ENCODE results near the gene ADD2.
"Not testable (repeated sequence)": the region's sequence is repeated elsewhere in the genome, so short reads cannot be mapped to it uniquely, and the experiment has no call there.

The ADD2 gene, protein sequence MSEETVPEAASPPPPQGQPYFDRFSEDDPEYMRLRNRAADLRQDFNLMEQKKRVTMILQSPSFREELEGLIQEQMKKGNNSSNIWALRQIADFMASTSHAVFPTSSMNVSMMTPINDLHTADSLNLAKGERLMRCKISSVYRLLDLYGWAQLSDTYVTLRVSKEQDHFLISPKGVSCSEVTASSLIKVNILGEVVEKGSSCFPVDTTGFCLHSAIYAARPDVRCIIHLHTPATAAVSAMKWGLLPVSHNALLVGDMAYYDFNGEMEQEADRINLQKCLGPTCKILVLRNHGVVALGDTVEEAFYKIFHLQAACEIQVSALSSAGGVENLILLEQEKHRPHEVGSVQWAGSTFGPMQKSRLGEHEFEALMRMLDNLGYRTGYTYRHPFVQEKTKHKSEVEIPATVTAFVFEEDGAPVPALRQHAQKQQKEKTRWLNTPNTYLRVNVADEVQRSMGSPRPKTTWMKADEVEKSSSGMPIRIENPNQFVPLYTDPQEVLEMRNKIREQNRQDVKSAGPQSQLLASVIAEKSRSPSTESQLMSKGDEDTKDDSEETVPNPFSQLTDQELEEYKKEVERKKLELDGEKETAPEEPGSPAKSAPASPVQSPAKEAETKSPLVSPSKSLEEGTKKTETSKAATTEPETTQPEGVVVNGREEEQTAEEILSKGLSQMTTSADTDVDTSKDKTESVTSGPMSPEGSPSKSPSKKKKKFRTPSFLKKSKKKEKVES

DNA sequence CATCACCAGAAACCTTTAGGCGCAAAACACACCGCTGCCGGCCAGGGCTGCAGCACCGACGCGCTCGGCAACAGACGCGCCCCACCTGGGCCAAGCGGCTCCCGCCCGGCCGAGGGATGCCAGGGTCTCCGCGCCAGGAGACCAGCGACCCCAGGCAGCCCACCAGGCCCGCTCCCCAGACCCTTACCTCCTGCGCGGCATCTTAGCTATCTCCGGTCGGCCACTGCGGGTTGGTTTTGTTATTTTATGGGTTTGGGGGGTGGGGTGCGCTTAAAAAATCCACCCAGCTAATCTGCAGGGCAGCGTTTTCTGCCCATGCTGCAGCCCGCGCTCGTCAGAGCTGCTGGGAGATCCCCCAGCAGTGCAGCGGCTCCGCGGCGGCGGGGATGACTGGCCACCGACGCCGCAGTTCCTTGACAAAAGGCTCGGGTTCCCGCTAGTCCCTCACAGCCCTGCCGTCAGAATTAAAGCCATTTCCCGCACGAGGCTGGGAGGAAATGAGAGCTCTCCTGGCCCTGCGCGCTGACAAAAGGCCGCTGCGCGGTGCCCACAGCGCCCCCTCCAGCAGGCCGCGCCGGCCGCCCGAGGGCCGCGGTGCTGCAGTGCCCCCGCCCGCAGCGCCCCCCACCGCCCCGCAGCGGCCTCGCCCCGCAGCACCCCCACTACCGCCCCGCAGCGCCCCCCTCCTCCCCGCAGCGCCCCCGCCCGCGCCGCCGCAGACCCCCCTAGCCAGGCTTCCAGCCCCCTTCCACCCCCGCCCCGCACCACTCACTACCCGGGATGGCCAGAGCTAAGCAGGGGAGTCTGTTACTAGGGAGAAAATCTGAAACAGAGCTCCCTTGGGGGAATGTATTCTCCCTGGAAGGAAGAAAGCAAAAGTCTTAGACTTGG lies at the start of gene ADD2:
TSS of gene ADD2 (minus strand) at position 502 of the 891 bp plus-strand sequence. CDS start 61,792 bp downstream, outside the sequence.
- peak; percentile 11 to 56 (median 33) for DNase-seq (ENCODE audit: low read depth in 2 of 3, low spot score in 1 of 3)

DNA sequence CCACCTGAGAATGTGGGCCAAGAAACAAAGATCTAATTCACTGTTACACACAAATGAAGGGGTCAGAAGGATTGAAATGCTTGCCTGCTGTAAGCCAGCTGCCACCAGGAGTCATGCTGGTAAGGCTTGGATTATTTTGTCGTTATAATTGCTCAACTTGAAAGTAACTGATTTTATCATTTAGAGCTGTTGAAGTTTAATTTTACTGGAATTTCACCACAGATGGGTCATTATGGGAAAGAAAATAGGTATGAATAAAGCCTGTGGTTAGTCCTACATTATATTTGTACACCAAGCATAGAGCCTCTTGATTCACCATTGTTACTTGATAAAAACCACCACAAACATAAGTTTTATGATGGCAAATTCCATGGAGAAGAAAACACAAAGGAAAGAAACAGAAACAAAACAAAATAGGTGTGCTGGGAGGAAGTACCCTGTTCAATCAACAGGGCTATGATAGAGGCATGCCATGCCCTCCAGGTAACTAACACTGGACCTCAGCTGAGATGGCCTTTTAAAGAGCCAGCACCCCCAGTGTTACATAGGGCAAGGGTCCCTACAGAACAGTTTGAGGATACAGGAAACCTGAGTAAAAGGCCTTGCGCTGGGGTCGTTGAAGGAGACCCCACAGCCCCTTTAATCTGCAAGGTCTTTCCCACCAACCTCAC lies 49.4 kb upstream of the ADD2 start:
- no peak for DNase-seq (ENCODE audit: low read depth in 2 of 3, low spot score in 1 of 3)

DNA sequence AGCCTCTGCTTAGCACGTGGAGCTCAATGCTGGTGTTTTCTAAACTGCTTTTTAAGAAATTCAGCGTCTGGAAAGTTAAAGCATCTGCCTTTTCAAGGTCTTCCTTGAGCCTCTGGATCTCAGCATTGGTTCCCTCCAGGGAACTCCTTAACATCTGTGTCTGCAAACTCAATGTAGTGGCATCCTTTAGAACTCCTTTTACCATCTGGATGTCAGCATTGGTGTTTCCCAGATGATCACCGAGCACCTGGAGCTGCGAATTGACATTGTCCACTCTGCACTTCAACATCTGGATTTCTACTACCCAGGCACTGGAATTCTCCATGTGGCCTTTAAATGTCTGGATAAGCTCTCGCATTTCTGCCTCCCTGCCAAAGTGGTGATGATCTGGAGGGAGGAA lies 48.7 kb upstream of the ADD2 start:
- no peak for DNase-seq (ENCODE audit: low read depth in 2 of 3, low spot score in 1 of 3)

DNA sequence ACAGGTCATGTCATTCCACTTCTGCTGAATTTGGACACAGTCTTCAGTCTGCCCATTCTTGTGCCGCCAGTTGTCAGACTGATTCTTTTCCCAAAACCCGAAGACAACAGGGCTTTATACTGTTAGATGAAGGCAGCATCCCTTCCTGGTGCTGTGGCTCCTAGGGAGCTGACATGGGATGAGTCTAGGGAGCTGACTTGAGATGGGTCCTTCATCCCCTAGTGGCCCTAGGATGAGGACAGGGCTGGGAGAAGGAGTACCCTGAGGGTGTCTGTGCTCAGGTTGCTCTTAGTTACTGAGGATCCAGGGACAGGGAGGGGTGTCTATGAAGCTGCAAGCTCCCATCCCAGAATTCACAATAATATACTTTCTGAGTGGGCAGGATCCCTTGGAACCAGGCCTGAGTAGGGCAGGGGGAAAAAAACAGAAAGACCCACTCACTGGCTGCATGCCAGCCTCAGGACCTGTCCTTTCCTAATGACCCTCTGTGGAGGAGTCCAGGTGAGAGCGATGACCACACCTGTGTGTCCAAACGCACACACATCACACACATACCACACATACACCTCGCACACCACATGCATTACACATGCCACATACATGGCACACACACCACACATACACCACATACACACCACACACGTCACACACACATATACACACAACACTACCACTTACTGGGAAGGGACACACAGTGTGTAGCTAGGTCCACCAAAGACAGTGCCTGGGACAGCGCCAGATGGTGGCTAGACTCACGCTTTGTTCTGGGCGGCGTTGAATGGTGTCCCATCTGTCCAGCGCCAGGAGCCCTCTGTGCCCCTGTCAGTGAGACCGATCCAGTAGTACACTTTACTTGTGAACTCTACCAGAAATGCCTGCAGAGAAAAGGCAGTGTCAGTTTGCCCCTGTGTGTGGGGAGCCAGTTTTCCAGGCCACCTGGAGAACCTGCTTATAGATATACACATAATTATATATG lies 41.3 kb upstream of the ADD2 start:
- no peak for DNase-seq (ENCODE audit: low read depth in 2 of 3, low spot score in 1 of 3)

DNA sequence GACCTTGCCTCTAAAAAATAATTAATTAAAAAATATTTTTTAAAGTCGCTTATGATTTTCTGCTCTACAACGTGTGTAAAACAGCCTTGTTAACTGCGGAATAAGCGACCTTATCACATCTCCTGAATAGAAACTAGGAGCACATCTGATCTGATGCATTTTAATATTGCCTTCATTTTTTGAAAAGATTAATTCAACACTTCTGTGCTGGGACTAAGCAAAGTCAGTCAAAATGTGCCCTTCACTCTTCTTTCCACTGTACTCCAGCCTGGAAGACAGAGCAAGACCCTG lies 39.8 kb upstream of the ADD2 start:
- DNase-seq (ENCODE audit: low read depth in 2 of 3, low spot score in 1 of 3): no peak

DNA sequence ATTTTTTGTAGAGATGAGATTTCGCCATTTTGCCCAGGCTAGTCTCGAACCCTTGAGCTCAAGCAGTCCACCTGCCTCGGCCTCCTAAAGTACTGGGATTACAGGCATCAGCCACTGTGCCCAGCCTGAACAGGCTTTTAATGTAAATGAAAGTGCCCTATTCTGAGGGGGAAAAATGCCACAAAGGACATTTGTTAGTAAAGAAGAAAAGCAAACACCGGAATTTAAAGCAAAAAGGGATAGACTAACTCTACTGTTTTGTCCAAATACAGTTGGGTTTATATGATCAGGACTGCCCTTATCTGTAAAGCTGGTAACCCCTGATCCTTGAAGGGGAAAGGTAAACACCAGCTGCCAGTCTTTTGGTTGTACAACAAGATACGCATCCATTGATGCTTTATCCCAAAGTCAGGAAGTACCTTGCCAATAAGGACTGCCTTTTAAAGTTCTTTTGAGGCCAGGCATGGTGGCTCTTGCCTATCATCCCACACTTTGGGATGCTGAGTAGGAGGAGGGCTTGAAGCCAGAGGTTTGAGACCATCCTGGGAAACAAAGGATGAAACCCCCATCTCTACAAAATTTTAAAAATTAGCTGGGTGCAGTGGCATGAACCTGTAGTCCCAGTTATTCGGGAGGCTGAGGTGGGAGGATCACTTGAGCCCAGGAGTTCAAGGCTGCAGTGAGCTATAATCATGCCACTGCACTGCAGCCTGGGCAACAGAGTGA lies 39.3 kb upstream of the ADD2 start:
- no peak for DNase-seq (ENCODE audit: low read depth in 2 of 3, low spot score in 1 of 3)

DNA sequence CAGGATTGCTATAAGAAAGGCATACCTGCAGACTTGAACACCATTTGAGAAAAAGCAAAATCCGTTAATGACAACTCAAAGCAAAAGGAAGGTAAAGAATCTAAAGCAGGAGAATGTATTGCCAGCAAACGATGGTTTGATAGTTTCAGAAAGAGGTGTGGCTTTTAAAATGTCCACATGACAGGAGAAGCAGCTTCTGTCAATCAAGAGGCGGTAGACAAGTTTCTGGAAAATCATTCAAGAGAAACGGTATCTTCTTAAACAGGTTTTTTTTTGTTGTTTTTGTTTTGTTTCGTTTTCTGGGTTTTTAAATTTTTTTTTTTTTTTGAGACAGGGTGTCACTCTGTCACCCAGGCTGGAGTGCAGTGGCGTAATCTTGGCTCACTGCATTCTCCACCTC lies 38.6 kb upstream of the ADD2 start:
- DNase-seq (ENCODE audit: low read depth in 2 of 3, low spot score in 1 of 3): no peak

DNA sequence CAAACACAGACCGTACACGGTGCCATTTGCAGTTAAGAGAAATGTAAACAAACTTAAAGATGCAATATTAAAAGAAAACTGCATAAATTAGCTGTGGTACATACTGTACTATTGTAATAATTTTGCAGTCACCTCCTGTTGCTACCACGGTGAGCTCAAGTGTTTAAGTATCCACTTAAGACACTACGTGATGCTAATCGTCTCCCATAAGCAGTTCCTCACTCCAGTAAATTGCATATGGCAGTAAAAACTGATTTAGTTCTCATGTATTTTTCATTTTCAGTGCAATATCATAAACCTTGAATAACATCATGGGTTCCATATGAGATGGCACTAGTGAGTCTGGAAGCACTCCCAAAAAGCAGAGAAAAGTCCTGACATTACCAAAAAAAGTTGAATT lies 38.0 kb upstream of the ADD2 start:
- no peak for DNase-seq (ENCODE audit: low read depth in 2 of 3, low spot score in 1 of 3)

DNA sequence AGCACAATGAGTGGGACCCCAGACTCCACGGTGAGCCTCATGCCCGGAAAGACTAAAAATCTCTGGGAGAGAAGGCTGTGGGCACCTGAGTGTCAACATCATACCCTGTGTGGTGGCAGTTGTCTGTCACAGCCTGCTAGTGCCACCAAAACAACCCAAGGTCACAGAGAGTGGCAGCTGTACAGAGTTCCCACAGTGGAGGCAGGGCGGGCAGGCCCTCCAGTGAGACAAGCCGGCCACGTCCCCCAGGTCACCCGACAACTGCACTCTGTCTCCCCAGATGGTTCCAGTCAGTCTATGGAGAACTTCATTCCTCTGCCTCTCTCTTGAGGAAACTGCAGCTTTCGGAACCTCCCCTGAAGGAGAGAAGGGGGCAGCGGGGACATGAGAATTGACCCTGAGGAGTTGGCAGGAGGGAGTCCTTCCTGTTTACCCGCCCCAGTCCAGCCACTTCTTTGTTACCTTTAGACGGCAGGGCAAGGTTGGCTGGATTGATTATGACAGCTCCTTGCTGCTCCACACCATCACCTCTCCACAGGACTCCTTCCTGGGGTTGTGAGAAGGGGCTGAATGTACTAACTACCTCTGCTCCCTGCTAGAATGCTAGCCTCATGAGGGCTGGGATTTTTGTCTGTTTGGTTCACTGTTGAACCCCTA lies 33.7 kb upstream of the ADD2 start:
- DNase-seq (ENCODE audit: low read depth in 2 of 3, low spot score in 1 of 3): no peak

DNA sequence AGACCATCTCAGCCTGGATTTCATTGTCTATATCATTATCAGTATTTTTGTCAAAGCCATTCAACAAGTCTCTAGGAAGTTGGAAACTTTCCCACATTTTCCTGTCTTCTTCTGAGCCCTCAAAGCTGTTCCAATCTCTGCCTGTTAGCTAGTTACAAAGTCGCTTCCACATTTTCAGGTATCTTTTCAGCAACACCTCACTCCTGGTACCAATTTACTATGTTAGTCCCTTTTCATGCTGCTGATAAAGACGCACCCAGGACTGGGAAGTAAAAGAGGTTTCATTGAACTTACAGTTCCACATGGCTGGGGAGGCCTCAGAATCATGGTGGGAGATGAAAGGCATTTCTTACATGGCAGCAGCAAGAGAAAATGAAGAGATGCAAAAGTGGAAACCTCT lies 31.7 kb upstream of the ADD2 start:
- no peak for DNase-seq (ENCODE audit: low read depth in 2 of 3, low spot score in 1 of 3)

DNA sequence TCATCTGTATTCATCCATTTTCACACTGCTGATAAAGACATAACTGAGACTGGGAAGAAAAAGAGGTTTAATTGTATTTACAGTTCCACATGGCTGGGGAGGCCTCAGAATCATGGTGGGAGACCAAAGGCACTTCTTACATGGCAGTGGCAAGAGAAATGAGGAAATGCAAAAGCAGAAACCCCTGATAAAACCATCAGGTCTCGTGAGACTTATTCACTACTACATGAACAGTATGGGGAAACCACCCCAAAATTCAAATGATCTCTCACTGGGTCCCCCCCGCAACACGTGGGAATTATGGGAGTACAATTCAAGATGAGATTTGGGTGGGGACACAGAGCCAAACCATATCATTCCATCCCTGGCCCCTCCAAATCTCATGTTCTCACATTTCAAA lies 30.0 kb upstream of the ADD2 start:
- not testable (repeated sequence) for DNase-seq (ENCODE audit: low read depth in 2 of 3, low spot score in 1 of 3)

DNA sequence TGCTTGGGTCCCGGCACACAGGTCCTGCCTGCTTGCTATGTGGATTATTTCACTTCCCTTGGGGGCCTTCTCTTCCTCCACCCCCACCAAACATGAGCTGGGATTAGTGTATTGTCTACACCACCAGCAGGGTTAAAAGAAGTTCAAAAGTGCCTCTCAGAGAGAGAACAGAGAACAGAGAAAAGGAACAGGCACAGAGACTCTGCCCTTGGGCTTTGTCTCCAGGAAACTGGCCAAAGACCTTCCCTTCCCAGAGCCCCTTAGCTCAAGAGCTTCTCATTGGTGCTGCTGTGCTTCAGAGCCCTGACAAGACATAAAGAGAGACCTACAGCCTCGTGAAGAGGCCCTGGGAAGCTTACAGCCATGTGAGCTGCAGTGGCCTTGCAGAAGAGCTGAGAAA lies 29.5 kb upstream of the ADD2 start:
- no peak for DNase-seq (ENCODE audit: low read depth in 2 of 3, low spot score in 1 of 3)

DNA sequence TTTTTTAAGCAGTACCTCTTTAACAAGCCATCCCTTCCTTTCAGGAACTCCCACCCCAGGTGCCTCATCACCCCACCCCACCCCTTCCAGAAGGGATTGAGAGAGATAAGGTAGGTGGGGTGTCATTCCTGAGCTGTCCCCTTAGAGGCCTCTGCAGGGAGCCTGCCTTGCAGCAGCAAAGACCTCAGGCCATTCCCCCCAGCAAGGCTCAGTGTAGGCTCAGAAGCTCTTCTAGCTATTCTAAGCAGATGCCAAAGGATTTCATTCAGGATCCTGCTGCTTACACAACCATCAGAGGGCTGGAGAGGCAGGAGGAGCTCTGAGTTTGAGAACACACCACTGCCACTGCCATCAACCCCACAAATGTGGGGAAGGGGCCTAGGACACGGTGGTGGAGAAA lies 28.3 kb upstream of the ADD2 start:
- no peak for DNase-seq (ENCODE audit: low read depth in 2 of 3, low spot score in 1 of 3)

DNA sequence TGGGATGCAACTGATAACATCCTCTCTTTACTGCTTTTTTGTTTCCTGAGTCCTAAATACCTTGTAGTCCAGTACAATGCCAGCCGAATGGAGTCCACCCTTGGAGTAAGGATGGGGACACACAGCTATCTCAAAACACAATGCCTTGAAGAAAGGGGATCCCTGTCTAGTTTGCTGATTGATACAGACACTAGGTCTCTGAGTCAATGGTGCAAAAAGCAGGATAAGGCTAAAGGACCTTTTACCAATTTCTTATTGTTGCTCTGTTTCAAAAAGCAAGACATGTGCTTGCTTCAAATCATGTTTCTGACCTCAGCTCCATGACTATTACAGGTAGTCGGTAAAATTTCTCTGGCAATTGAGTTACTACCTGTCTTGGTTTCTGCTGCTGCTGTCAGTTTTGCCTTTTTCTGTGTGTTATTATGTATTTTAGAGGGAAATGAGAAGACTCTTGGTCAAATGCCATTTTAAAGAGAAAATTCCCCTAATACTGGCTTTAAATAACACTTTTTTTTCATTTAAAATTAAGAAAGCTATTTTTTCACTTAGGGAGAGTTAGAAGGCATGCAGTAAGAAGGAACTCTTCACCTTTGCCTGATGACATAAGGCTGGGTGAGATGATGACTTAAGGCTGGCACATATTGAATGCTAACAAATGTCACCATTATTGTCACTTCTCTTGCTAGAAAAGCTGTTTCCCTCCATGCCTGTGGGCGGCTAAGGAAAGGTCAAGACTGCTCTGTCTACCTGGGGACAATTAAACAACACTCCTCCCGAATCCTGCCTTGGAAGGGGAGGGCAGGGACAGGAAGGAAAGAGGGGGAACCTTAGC lies 27.4 kb upstream of the ADD2 start:
- DNase-seq (ENCODE audit: low read depth in 2 of 3, low spot score in 1 of 3): no peak

DNA sequence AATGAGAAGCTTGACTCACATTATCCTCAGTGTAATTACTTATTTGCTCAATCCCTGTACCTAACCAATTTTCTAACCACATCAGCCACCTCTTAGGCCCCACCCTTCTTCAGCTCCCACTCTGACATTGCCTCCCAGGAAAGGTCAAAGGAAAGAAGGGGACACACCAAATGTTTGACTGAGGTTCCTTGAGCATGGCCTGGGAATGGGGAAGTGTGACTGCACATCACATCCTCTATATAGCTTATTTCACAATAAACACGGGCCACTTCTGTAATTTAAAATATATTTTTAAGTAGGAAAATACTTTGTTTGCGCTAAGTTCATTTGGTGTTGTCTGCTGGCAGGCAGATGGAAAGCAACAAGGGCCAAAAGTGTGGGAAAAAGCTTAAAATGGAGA lies 25.4 kb upstream of the ADD2 start:
- DNase-seq (ENCODE audit: low read depth in 2 of 3, low spot score in 1 of 3): no peak

DNA sequence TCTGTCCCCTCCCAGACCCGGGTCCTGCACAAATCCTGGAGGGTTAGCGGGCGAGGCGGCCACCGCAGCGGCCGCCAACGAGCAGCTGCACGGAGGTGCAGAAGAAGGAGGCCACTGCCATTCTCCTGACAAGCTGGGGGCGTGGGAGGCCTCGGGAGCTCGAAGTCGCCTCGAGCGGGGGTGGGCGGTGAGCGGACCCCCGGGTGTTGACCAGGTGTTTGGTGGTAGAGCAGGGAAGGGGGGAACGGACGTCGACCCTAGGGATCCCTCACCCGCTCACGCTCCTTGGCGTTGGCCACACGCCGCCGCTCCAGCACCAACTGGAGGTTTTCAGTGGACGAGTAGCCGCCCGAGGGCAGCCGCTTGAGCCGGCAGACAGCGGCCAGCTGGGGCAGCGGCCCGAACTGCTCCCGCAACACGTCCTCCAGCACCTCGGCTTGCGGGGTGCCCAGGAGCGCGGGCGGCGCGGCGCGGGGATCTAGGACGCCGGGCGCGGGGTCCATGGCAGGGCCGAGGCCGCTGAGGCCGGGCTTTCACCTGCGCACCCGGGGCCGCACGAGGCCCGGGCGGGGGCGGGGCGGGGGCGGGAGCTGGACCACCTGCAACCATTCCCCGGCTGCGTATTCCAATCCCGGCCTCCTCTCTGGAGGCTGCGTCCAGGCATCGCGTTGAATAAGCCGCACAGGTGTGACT lies 22.3 kb upstream of the ADD2 start, which contains the start of gene FIGLA:
TSS of gene FIGLA (minus strand) at position 508 of the 693 bp plus-strand sequence. CDS start at position 503, 5 bp downstream.
- DNase-seq (ENCODE audit: low read depth in 2 of 3, low spot score in 1 of 3): no peak
